SK-N-SH (cell line): ENCODE data around the gene CHD2. TPM values are rescaled to one million over a fixed set of nuclear protein-coding genes. Genes with fewer than 3 reads are reported as not detected.

Source experiments
- CTCF ChIA-PET: fragments of 300-600, 350-600 bp; formaldehyde crosslinking; extraction: SDS; loops from one replicate; lab custom pipeline; 2021; lab: Yijun Ruan, JAX
- POLR2A ChIA-PET: fragments of 350-600 bp; sonication (Branson Sonifier 250); formaldehyde crosslinking; extraction: SDS; loops from one replicate; lab custom pipeline; 2020; ENCODE audit warnings: antibody characterized with exemption, inconsistent platforms; lab: Yijun Ruan, JAX
- DNase-seq: peaks from one replicate; pipeline ENCODE4 v3.0.0; 2012
- H2AFZ ChIP-seq: fragments of 200-600 bp; sonication (generic); 2 replicates; pipeline ENCODE4 v1.8.1; 2016; ENCODE audit warnings: antibody characterized with exemption, mild to moderate bottlenecking, low read depth
- H3F3A ChIP-seq: fragments of 200-600 bp; sonication (generic); replicated peaks from 2 replicates; pipeline ENCODE3; 2016; ENCODE audit warnings: antibody characterized with exemption, mild to moderate bottlenecking; ENCODE audit not compliant: insufficient read depth
- H3K27ac ChIP-seq, 2 experiments: fragments of 200-500 bp in 1 of 2; fragments of 200-600 bp in 1 of 2; sonication (Bioruptor generic) in 1 of 2; sonication (generic), shearing (Covaris generic) in 1 of 2; 2 replicates each; pipeline versions ENCODE4 v1.5.1 to v1.6.1; 2014 to 2016; ENCODE audit warnings: low read depth in 2 of 2, inconsistent platforms in 1 of 2, low read length in 1 of 2, mild to moderate bottlenecking in 1 of 2, mixed read lengths in 1 of 2
- H3K27me3 ChIP-seq: fragments of 200-600 bp; sonication (generic), shearing (Covaris generic); 2 replicates; pipeline ENCODE4 v1.6.1; 2016; ENCODE audit warnings: mixed run types; ENCODE audit not compliant: insufficient read depth
- H3K36me3 ChIP-seq, 2 experiments: fragments of 200-500 bp in 1 of 2; fragments of 200-600 bp in 1 of 2; sonication (Bioruptor generic) in 1 of 2; sonication (generic) in 1 of 2; replicated peaks in 1 of 2; 2 replicates each; pipeline versions ENCODE3 to v1.5.1; 2014 to 2016; ENCODE audit warnings: low read length in 1 of 2, mild to moderate bottlenecking in 1 of 2; ENCODE audit not compliant: insufficient read depth in 2 of 2, control insufficient read depth in 1 of 2
- H3K4me1 ChIP-seq, 2 experiments: fragments of 200-500 bp in 1 of 2; fragments of 200-600 bp in 1 of 2; sonication (Bioruptor generic) in 1 of 2; sonication (generic), shearing (Covaris generic) in 1 of 2; 2 replicates each; pipeline versions ENCODE4 v1.5.1 to v1.6.1; 2014 to 2016; ENCODE audit warnings: low read depth in 1 of 2, low read length in 1 of 2, mixed run types in 1 of 2; ENCODE audit not compliant: insufficient read depth in 2 of 2, control insufficient read depth in 1 of 2
- H3K4me2 ChIP-seq: fragments of 200-600 bp; sonication (generic), shearing (Covaris generic); 2 replicates; pipeline ENCODE4 v1.6.1; 2017; ENCODE audit warnings: mixed run types
- H3K4me3 ChIP-seq, 2 experiments: fragments of 200-500 bp in 1 of 2; fragments of 200-600 bp in 1 of 2; sonication (Bioruptor generic) in 1 of 2; sonication (generic), shearing (Covaris generic) in 1 of 2; 2 replicates each; pipeline versions ENCODE4 v1.5.1 to v1.8.1; 2014 to 2016; ENCODE audit warnings: low read depth in 2 of 2, inconsistent platforms in 1 of 2, low read length in 1 of 2, mild to moderate bottlenecking in 1 of 2, mixed read lengths in 1 of 2, moderate library complexity in 1 of 2
- H3K79me2 ChIP-seq: fragments of 200-600 bp; sonication (generic); 2 replicates; pipeline ENCODE4 v1.8.1; 2017; ENCODE audit warnings: mild to moderate bottlenecking; ENCODE audit not compliant: insufficient read depth
- H3K9ac ChIP-seq: fragments of 200-600 bp; sonication (generic); 2 replicates; pipeline ENCODE4 v1.6.1; 2017; ENCODE audit warnings: mixed run types
- H3K9me2 ChIP-seq: fragments of 200-600 bp; sonication (generic); 2 replicates; pipeline ENCODE4 v1.6.1; 2017; ENCODE audit warnings: mixed run types
- H3K9me3 ChIP-seq: fragments of 200-600 bp; sonication (generic); 2 replicates; pipeline ENCODE4 v1.6.1; 2017; ENCODE audit warnings: mixed run types, mild to moderate bottlenecking, moderate library complexity
- H4K20me1 ChIP-seq: fragments of 200-600 bp; sonication (generic); 2 replicates; pipeline ENCODE4 v1.6.1; 2017; ENCODE audit warnings: mild to moderate bottlenecking, mixed run types; ENCODE audit not compliant: insufficient read depth
- CHD2 ChIP-seq: fragments of 150-350 bp; IDR thresholded peaks from 2 replicates; pipeline ENCODE4 v1.6.1; 2018; ENCODE audit warnings: low read length; ENCODE audit not compliant: partially characterized antibody
- ELF1 ChIP-seq: IDR thresholded peaks from 2 replicates; pipeline ENCODE4 v1.4.0; 2012
- FOSL2 ChIP-seq: IDR thresholded peaks from 2 replicates; pipeline ENCODE4 v1.4.0; 2012; ENCODE audit warnings: low read depth, mild to moderate bottlenecking, moderate library complexity, borderline replicate concordance
- GABPA ChIP-seq: IDR thresholded peaks from 2 replicates; pipeline ENCODE4 v1.4.0; 2012; ENCODE audit warnings: low read depth, mild to moderate bottlenecking
- GATA2 ChIP-seq: sonication (generic); formaldehyde crosslinking; IDR thresholded peaks from 2 replicates; pipeline ENCODE4 v1.5.0; 2020; ENCODE audit warnings: mild to moderate bottlenecking, missing genetic modification reagents
- IRF3 ChIP-seq: fragments of 150-350 bp; IDR thresholded peaks from 2 replicates; pipeline ENCODE4 v1.6.1; 2016; ENCODE audit warnings: mild to moderate bottlenecking, low read depth, low read length
- JUND ChIP-seq: IDR thresholded peaks from 2 replicates; pipeline ENCODE4 v1.4.0; 2012
- MXI1 ChIP-seq: IDR thresholded peaks from 2 replicates; pipeline ENCODE4 v1.6.1; 2012; ENCODE audit warnings: mild to moderate bottlenecking, low read depth, low read length, improper control_type of control experiment
- NRF1 ChIP-seq: IDR thresholded peaks from 2 replicates; pipeline ENCODE4 v1.6.1; 2012; ENCODE audit warnings: low read depth, mild to moderate bottlenecking, low read length
- POLR2AphosphoS5 ChIP-seq: IDR thresholded peaks from 2 replicates; pipeline ENCODE4 v1.6.1; 2012; ENCODE audit warnings: low read depth, low read length
- RAD21 ChIP-seq: IDR thresholded peaks from 2 replicates; pipeline ENCODE4 v1.6.1; 2012; ENCODE audit warnings: mild to moderate bottlenecking, low read length
- RCOR1 ChIP-seq: fragments of 150-350 bp; IDR thresholded peaks from 2 replicates; pipeline ENCODE4 v1.6.1; 2017; ENCODE audit warnings: antibody characterized with exemption, low read length
- SIN3A ChIP-seq: IDR thresholded peaks from 2 replicates; pipeline ENCODE4 v1.6.1; 2012; ENCODE audit warnings: low read depth, mild to moderate bottlenecking, low read length, moderate library complexity, borderline replicate concordance
- SMC3 ChIP-seq: IDR thresholded peaks from 2 replicates; pipeline ENCODE4 v1.6.1; 2012; ENCODE audit warnings: low read depth, low read length, improper control_type of control experiment
- TAF1 ChIP-seq: IDR thresholded peaks from 2 replicates; pipeline ENCODE4 v1.6.1; 2012; ENCODE audit warnings: low read depth, mild to moderate bottlenecking, low read length, moderate library complexity, borderline replicate concordance
- USF1 ChIP-seq: IDR thresholded peaks from 2 replicates; pipeline ENCODE4 v1.4.0; 2012; ENCODE audit warnings: low read depth, borderline replicate concordance
- USF2 ChIP-seq: fragments of 150-350 bp; IDR thresholded peaks from 2 replicates; pipeline ENCODE4 v1.6.1; 2017; ENCODE audit warnings: antibody characterized with exemption, low read length, low read depth, borderline replicate concordance
- ZBTB33 ChIP-seq: IDR thresholded peaks from 2 replicates; pipeline ENCODE4 v1.4.0; 2012; ENCODE audit warnings: low read depth, borderline replicate concordance
- WGBS: methylation state at CpG from one replicate; pipeline ENCODE4 v1.1.6; 2017; ENCODE audit warnings: low lambda C conversion rate; 5-methylcytosine and 5-hydroxymethylcytosine counted together
- polyA plus RNA-seq, 3 experiments: library from polyadenylated mRNA; depleted of rRNA; stranded (reverse); fragments of >200 nt; gene quantifications; 2 replicates each; pipeline ENCODE4 v1.2.3, GENCODE V29; 2012
- TF ChIP-seq, protein P1 (sequence below): fragments of 200-600 bp; sonication (generic); IDR thresholded peaks from 2 replicates; pipeline ENCODE4 v1.6.1; 2017; ENCODE audit warnings: antibody characterized with exemption, mild to moderate bottlenecking, moderate library complexity
- TF ChIP-seq, protein P2 (sequence below): IDR thresholded peaks from 2 replicates; pipeline ENCODE4; 2012

The CHD2 gene
- polyA plus RNA-seq, 1 of the 3 experiments (the other 2 are of a cell fraction) = 25.3 TPM

- Histone ChIP-seq H3K9me3 (no peaks in the 10 kb centered on the region), H3F3A (peaks cover 58% of the 10 kb centered on the region), H3K9ac (no peak overlapping the region), H3K36me3 (peaks cover 71 to 94% of the 10 kb centered on the region in 2 experiments), H3K79me2 (peaks cover 95% of the 10 kb centered on the region), H3K4me2 (peak overlapping the region; percentile 50), H4K20me1 (peaks cover 17% of the 10 kb centered on the region), H3K27me3 (no peaks in the 10 kb centered on the region), H2AFZ (no peak overlapping the region), H3K9me2 (no peaks in the 10 kb centered on the region), H3K4me1 (peaks cover 0 to 24% of the 10 kb centered on the region in 2 experiments; a peak in 2 of 4 replicates), H3K27ac (peak overlapping the region; percentile 28 to 62; a peak in 3 of 4 replicates), H3K4me3 (no peak overlapping the region)
- WGBS = 91% methylated on average over 3 of the region's 3 CpGs
- TF ChIP-seq FOSL2 = no peak
- no peak for TF ChIP-seq SMC3
- TF ChIP-seq USF1 = no peak
- no peak for TF ChIP-seq ZBTB33
- TF ChIP-seq USF2 = no peak
- TF ChIP-seq RAD21 = no peak
- no peak for TF ChIP-seq NRF1
- no peak for TF ChIP-seq IRF3
- no peak for TF ChIP-seq ELF1
- TF ChIP-seq, protein P1, sequence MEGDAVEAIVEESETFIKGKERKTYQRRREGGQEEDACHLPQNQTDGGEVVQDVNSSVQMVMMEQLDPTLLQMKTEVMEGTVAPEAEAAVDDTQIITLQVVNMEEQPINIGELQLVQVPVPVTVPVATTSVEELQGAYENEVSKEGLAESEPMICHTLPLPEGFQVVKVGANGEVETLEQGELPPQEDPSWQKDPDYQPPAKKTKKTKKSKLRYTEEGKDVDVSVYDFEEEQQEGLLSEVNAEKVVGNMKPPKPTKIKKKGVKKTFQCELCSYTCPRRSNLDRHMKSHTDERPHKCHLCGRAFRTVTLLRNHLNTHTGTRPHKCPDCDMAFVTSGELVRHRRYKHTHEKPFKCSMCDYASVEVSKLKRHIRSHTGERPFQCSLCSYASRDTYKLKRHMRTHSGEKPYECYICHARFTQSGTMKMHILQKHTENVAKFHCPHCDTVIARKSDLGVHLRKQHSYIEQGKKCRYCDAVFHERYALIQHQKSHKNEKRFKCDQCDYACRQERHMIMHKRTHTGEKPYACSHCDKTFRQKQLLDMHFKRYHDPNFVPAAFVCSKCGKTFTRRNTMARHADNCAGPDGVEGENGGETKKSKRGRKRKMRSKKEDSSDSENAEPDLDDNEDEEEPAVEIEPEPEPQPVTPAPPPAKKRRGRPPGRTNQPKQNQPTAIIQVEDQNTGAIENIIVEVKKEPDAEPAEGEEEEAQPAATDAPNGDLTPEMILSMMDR = no peak
- TF ChIP-seq GATA2 = no peak
- TF ChIP-seq TAF1 = no peak
- no peak for TF ChIP-seq SIN3A
- no peak for TF ChIP-seq JUND
- TF ChIP-seq POLR2AphosphoS5 = no peak
- TF ChIP-seq CHD2 = no peak
- no peak for TF ChIP-seq GABPA
- TF ChIP-seq RCOR1 = no peak
- no peak for TF ChIP-seq MXI1
- TF ChIP-seq, protein P2, sequence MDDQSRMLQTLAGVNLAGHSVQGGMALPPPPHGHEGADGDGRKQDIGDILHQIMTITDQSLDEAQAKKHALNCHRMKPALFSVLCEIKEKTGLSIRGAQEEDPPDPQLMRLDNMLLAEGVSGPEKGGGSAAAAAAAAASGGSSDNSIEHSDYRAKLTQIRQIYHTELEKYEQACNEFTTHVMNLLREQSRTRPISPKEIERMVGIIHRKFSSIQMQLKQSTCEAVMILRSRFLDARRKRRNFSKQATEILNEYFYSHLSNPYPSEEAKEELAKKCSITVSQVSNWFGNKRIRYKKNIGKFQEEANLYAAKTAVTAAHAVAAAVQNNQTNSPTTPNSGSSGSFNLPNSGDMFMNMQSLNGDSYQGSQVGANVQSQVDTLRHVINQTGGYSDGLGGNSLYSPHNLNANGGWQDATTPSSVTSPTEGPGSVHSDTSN = no peak
- ChIA-PET POLR2A (no interaction called here), CTCF (interaction anchor here (1.0 to 1.7 kb wide), 3 partner anchors 11 to 120 kb away, joined by 3 to 7 read pairs (median 3); no protein-coding TSS in a partner anchor)
- no peak for DNase-seq
Observed at GRCh38 chr15:92930054-92930621, 30.0 kb downstream of the CHD2 start.
